Activated effector memory CD4-positive, alpha-beta T cell treated with anti-CD3 and anti-CD28 coated beads, Interleukin-2, amount 50 U/mL, for 16 hours (primary cell): ENCODE measurements around the gene HSP90AB1.

ENCODE experiments used
- DNase-seq: peaks from one replicate; pipeline ENCODE4 v3.0.0-alpha.2; 2020

The HSP90AB1 gene

DNA sequence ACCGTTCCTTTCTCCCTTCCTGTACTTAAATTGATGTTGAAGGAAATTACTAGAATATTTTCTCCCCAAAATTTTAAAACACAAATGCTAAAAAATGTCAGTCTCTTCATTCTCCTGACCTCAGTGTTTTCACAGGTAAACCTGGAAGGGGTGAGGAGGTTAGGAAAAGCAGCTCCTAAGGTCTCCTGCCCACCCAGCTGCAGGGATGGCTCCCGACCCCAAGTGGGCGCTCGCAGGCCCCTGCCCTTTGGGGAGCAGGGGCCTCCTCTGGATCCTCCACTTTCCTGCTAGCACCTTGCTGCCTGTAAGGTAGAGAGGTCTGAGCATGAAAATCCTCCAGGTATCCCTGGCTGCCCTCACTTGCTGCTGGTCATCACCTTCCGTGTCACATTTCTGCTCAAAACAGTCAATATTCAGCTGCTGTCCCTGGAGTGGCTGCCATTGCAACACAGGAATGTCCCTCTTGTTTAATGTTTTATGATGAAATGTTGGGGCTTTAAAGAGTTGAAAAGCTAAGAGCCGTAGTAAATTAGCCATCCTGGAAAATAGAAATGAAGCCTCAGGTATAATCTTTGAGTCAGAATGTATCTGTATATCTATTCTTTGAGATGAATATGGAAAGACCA is 10.9 kb upstream of the HSP90AB1 start:
- DNase-seq, result no peak

DNA sequence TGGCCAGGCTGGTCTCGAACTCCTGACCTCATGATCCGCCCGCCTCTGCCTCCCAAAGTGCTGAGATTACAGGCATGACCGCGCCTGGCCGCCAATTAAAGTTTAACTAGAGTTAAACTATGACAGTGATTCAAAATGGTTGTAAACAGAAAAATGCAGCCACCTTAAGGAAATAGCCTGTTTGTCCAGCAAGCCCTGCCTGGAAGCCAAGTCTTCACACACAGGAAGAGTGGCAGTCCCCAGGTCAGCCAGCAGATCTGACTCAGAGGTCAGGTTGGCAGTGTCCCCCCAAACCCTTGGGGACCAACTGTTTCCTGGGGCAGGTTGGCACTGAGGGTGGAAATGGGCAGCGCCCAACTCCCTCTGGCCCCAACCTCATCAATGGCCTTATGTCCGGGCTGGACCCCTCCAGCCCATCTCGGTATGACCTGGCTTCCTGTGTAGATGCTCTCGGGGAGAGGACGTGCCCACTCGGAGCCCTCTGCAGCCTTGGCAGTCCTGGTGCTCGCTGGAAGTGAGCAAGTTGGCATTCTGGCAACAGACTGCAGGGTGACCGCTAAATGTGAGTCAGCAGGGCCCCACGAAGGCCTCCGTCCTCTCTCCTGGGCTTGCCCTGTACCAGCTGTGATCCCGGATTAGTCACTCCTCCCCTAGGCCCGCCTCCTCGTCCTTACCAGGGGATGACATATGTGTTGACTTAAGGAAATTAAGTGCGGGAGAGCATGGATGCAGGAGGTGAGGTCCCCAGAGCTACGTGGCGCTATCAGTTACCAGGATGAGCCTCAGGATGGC is 9.7 kb upstream of the HSP90AB1 start:
- peak; percentile 89 for DNase-seq

DNA sequence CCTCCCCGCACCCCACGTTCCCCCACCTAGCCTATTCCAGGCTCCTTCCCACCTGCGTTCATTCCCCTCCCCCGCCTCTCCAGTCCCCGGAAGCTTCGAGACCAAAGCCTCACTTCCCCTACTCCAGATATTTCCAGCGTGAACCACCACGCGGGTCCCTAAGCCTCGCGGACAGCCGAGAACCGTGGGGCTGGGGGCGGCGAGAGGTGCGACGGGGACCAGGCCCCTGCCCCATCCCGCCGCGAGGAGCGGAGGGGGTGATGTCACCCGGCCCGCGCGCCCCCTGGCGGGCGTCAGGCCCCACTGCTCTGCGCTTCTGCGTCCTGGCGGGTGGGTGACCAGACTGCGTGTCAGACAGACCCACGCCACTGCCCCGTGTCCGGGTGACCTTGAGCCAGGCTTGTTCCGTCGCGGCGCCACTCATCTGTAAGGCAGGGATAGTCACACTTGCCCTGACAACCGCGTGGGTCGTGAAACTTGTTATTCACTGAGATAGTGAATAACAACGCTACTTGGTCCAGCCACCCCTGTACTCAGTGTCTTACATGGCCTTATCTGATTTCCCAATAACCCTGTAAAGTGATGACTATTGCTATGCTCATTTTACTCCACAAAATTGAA is 9.0 kb upstream of the HSP90AB1 start:
- peak; percentile 93 for DNase-seq

DNA sequence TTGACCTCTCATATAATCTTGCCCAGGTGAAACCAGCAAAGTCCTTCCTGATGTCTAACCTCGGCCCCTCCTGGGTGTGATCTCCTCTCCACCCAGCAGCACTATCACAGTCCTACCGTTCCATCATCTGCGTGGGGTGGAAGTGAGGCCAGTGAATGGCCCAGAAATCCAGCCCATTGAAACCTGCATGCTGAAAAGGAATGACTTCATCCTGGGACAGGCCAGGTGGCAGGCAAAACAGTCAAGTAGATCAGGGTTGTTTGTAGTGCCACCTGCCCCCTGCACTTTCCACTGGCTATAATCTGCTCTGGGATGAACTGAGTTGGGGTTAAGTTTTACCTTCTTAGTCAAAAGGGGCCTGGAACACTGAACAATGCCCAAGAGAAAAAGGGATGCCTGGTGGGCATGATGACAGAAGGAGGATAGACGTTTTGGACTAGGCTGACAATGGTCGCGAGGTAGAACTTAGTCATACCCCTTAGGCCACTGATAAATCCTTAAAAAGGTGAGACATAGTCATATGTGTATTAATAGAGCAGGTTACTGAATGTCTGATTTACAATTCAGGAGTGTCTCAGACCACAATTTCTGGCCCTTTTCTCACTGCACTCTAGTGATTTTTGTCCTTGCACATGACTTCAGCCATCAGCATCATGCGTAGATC is 8.1 kb upstream of the HSP90AB1 start:
- no peak for DNase-seq

DNA sequence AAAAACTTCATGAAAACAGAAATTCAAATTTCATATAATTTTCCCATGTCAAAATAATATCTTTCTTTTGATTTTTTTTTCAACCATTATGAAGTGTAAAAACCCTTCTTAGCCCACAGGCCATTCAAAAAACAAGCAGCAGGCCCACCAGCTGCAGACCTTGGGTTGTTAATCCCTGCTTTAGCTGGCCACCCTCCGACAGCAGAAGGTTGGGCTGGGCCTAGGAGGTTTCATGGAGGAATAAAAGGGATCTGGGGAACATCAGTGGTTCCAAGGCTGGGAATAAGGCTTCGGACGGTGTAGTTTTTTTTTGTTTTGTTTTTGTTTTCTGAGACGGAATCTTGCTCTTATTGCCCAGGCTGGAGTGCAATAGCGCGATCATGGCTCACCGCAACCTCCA is 3.6 kb upstream of the HSP90AB1 start:
- DNase-seq, result no peak

DNA sequence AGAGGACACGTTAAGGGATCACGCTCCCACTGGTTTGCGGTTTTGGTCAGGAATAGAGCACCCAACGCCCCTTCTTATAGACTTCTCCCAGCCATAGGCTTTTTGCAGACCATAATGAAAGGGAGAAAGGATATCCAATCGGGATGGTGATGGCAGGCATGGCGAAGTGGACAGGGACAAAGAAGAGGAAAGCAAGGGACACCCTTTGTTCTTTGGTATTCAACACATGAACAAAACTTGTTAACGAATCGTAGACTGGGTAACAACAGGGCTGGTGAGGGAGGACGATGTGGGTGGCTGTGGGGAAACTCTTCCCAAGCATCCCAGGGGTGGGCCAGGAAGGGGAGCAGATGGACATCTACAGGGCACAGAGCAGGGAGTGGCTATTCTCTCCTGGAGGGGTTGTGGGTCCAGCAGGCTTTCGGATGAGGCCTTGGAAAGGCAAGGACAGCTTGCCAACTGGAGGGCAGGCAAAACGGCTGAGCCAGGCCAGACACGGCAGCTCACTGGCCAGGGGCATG is 1.4 kb upstream of the HSP90AB1 start:
- no peak for DNase-seq

DNA sequence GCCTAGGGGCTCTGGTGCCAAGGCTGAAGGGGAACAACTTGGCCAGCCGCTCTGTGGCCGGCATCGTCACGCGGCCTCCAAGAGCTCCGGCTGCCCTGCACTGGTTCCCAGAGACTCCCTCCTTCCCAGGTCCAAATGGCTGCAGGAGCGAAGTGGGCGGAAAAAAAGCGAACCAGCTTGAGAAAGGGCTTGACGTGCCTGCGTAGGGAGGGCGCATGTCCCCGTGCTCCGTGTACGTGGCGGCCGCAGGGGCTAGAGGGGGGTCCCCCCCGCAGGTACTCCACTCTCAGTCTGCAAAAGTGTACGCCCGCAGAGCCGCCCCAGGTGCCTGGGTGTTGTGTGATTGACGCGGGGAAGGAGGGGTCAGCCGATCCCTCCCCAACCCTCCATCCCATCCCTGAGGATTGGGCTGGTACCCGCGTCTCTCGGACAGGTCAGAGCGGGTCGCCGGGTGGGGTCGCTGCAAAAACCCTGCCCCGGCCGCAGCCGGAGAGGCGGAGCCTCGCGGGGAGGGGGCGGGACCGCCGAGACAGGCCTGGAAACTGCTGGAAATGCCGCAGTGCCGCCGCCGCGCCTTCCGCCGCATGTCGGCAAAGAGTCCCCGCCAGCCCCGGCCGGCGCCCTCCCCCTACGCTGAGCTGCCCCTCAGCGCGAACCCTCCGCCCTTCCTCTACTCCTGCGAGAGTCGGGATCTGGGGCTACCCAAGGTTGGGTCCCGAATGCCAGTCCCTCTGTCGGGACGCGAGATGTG is 814 bp upstream of the HSP90AB1 start:
- peak; percentile 95 for DNase-seq

DNA sequence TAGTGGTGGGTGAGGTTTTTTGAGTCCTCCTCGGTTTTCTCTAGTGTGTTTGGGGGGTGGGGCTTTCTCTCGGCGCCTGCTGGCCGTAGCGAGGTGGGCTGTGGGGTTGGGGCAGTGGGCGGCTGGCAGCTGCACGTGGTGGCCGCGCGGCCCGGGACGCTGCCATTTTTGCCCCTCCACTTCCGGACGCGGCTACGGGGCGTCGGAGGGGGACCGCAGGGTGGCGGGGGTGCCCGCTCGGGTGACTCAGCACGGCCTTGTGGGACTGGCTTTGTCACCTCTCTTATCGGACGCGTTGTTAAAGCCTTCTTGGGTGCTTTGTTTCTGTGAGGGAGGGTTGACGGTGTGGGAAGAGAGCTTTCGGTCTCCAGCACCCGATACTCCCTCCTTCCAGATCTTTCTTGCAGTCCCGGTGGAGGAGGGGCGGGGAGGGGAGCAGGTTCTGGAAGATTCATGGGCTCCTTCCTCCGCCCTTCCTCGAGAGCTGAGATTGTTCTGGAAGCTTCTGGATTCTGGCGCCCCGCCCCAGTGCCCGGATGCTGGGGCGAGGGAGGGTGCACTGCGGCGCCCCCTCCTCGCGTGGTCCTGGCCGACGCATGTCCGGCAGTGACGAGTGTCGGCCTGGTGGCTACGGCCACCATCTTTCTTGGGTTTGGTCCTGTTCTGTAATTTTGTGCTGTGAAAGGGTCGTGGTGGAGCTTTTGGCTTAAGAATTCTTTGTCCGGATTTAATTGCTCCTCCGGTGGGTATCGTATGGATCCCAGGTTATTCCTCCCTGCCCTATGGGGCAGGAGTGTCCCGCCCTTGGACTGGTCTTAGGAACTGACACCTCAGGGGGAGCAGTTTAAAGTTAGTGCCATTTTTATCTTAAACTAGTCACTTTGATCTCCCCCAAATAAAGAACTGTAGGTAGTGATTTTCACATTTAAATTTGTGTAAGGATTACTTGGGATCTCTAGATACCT is 719 bp downstream of the HSP90AB1 start:
- peak; percentile 96 for DNase-seq

DNA sequence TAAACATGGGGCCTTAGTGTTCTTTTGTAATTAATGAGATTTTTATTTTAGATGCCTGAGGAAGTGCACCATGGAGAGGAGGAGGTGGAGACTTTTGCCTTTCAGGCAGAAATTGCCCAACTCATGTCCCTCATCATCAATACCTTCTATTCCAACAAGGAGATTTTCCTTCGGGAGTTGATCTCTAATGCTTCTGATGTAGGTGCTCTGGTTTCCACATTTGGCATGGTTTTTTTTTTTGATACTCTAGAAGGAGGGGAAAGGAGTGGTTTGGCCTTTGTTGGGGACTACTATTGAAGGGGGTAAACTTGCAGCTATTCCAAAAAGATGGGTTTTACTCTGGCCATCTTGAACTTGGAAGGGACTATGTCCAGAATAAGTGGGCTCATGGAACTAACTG is 1.7 kb downstream of the HSP90AB1 start:
- no peak for DNase-seq

DNA sequence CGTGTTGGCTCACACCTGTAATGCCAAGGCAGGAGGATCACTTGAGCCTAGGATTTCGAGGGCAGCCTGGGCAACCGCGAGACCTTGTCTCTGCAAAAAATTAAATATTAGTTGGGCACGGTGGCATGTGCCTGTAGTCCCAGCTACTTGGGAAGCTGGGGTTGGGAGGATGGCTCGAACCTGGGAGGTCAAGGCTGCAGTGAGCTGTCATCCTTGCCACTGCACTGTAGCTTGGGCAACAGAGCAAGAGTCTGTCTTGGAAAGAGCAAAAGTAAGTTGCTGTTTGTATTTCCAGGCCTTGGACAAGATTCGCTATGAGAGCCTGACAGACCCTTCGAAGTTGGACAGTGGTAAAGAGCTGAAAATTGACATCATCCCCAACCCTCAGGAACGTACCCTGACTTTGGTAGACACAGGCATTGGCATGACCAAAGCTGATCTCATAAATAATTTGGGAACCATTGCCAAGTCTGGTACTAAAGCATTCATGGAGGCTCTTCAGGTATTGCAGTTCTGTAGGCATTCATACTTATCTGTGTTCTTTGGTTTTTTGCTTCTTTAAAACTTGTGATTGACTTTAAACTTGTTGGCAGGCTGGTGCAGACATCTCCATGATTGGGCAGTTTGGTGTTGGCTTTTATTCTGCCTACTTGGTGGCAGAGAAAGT is 2.3 kb downstream of the HSP90AB1 start:
- no peak for DNase-seq

DNA sequence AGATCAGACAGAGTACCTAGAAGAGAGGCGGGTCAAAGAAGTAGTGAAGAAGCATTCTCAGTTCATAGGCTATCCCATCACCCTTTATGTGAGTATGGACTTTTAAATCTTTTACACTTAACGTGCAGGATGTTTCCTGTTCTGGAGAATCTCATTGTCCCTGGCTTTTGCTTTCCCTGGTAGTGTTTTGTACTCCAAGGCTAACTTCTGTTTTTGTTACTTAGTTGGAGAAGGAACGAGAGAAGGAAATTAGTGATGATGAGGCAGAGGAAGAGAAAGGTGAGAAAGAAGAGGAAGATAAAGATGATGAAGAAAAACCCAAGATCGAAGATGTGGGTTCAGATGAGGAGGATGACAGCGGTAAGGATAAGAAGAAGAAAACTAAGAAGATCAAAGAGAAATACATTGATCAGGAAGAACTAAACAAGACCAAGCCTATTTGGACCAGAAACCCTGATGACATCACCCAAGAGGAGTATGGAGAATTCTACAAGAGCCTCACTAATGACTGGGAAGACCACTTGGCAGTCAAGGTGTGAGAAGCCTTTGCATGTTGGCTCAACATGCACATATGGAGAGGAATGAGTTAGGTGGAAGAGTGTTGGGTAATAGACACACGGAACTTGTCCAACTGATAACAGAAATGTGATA is 3.3 kb downstream of the HSP90AB1 start:
- DNase-seq, result no peak

DNA sequence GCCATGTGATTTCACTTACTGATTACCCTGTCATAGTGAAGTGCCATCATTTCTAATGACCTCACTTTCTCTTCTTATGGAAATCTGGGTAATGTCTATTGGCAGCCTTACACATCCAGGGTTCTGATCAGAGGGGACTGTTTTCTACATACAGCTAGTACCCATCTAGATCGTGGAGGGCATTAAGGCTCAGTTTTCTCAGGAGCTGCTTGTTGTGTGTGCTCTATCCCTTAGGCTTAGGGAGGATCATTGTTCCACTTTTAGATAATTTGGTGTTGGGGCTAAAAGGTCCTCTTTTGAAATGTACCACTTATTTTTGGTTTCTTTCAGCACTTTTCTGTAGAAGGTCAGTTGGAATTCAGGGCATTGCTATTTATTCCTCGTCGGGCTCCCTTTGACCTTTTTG is 3.8 kb downstream of the HSP90AB1 start:
- no peak for DNase-seq

DNA sequence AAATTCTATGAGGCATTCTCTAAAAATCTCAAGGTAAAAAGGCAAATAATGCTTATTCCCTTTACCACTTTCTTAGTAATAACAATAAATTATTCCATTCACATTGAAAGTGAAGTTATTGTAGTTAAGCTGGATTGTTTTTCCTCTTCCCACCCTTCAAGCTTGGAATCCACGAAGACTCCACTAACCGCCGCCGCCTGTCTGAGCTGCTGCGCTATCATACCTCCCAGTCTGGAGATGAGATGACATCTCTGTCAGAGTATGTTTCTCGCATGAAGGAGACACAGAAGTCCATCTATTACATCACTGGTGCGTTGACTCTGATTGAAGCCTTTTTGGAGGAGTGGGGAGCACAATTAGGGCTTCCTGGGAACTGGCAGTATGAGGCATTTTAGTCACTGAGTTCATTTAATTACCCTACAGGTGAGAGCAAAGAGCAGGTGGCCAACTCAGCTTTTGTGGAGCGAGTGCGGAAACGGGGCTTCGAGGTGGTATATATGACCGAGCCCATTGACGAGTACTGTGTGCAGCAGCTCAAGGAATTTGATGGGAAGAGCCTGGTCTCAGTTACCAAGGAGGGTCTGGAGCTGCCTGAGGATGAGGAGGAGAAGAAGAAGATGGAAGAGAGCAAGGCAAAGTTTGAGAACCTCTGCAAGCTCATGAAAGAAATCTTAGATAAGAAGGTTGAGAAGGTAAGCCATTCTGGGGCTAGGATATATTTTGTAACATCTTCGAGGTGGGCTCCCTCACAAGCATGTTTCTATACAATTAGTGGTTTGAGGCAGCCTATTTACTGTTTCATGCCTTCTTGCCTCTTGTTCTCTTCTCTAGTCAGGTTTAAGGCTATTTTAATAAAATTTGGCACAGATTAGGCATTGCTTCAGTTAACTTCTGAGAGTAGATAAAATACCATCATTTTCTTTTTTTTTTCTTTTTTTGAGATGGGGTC is 4.9 kb downstream of the HSP90AB1 start:
- no peak for DNase-seq

DNA sequence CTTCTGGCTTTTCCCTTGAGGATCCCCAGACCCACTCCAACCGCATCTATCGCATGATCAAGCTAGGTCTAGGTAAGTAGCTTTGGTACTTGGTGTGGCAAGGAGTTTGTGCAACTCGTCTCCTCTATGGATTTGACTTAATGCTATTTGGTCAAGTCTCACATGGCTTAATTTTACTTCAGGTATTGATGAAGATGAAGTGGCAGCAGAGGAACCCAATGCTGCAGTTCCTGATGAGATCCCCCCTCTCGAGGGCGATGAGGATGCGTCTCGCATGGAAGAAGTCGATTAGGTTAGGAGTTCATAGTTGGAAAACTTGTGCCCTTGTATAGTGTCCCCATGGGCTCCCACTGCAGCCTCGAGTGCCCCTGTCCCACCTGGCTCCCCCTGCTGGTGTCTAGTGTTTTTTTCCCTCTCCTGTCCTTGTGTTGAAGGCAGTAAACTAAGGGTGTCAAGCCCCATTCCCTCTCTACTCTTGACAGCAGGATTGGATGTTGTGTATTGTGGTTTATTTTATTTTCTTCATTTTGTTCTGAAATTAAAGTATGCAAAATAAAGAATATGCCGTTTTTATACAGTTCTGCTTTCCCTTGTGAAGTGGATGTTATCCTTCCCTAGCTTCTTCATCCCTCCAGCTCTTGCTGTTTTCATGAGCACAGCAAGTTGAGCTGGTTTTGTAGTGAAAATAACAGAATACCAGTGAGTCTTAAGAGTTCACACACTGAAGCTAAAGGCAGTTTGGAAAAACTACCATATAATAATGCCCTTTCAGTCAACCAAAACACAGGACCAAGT is 6.6 kb downstream of the HSP90AB1 start:
- DNase-seq, result peak; percentile 85

DNA sequence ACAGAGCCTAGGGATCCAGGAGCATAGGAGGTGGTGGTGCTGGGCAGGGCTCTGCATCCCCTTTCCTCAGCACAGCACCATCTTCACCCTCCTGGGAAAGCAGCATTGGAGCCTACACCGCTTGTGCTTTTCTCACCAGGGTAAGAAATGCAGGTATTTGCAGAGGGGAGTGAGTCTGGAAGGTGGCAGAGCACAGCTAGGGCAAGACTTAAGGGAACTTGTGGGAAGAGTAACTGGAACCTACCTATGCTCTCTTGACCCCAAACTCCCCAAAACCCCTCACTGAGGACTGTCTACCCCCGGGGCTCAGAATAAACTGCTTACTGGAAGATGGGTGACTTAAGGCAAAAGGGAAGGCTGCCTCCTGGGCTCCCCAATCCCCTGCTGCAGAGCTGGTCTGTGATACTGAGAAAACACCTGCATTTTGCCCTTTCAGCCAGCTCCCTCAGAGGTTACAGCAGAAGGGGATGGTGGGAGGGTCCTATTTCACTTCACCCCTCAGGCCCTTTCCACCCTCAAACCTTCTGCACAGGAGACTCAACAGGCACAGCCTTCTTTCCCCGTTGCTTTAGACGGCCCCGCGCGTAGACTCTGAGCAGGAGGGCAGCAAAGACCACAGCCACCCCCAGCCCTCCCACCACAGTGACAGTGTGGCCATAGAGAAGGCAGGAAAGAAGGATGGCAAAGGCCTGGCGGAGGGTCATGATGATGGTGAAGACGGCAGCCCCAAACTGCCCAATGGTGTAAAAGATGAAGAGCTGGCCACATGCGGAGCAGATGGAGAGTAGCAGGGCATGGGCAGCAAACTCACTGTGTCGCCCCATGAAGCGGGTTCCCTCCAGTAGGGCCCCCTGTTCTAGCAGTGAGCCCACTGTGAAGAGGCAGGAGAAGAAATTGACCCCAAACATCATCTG is 7.5 kb downstream of the HSP90AB1 start:
- peak; percentile 70 for DNase-seq

DNA sequence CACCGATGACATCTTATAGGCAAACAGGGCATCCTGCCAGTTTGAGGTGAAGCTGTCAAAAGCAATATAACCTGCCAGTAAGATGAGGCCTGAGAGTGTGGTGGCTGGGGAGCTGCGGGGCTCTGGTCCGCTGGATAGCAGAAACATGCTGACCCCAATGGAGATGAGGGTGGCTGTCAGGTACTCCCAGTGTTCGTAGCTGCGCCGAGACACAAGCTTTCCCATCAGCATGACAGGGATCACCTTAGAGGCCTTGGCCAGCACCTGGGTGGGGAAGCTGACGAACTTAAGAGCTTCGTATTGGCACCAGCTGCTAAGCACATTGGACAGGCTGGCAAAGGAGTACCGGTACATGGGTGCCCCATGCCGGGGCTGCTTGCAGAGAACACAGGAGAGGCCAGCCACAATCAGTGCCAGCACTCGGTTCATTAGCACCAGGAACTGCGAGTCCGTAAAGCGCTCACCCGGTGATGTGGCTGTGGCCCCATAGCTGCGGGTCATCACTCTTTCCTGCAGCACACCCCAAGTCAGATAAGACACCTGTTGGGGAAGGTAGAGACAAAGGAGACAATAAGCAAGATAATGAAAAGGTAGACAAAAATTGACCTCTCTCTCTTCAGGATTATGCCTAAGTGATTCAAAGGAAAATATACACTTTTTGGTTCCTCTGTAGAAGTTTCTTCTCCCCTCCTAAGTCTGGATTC is 8.4 kb downstream of the HSP90AB1 start:
- DNase-seq, result peak; percentile 76
